ENCODE results near the gene BICDL2. TPM values are rescaled to one million over a fixed set of nuclear protein-coding genes. Genes with fewer than 3 reads are reported as not detected.

Gene BICDL2
- total RNA-seq, 1 donor from 2014 or later = 24.5 TPM

DNA sequence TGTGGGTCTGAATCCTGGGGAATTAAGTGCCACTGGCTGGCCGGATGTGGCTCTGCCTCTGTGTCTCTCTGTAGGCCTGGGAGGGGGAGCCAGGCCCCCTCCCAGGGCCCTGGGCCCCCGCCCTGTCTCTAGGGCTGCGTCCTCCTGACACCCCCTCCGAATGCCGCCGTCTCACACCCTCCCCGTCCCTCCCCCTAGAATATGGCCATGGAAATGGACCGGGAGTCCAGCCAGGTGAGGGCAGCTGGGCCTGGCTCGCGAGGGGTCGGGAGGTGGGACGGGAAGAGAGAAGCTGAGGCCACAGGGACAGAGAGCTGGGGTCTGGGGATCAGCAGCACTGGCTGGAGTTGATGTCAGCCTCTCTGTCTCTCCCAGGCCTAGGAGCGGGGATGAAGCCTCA lies 40.4 kb downstream of the BICDL2 start:
- DNase-seq (ENCODE audit: low read depth) (no peak), FAIRE-seq (no peak)
- Histone ChIP-seq H3K27me3 (ENCODE audit: control insufficient read depth, insufficient read depth, low read length) (no peaks in the 10 kb centered on the region), H3K4me3 (ENCODE audit: low read depth, low read length) (no peak overlapping the region), H3K36me3 (ENCODE audit: control insufficient read depth, insufficient read depth, low read length) (no peaks in the 10 kb centered on the region)
- TF ChIP-seq, protein P1, sequence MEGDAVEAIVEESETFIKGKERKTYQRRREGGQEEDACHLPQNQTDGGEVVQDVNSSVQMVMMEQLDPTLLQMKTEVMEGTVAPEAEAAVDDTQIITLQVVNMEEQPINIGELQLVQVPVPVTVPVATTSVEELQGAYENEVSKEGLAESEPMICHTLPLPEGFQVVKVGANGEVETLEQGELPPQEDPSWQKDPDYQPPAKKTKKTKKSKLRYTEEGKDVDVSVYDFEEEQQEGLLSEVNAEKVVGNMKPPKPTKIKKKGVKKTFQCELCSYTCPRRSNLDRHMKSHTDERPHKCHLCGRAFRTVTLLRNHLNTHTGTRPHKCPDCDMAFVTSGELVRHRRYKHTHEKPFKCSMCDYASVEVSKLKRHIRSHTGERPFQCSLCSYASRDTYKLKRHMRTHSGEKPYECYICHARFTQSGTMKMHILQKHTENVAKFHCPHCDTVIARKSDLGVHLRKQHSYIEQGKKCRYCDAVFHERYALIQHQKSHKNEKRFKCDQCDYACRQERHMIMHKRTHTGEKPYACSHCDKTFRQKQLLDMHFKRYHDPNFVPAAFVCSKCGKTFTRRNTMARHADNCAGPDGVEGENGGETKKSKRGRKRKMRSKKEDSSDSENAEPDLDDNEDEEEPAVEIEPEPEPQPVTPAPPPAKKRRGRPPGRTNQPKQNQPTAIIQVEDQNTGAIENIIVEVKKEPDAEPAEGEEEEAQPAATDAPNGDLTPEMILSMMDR (IDR thresholded peaks at IDR 0.05; ENCODE audit: insufficient read depth, low read length, severe bottlenecking) = no peak

DNA sequence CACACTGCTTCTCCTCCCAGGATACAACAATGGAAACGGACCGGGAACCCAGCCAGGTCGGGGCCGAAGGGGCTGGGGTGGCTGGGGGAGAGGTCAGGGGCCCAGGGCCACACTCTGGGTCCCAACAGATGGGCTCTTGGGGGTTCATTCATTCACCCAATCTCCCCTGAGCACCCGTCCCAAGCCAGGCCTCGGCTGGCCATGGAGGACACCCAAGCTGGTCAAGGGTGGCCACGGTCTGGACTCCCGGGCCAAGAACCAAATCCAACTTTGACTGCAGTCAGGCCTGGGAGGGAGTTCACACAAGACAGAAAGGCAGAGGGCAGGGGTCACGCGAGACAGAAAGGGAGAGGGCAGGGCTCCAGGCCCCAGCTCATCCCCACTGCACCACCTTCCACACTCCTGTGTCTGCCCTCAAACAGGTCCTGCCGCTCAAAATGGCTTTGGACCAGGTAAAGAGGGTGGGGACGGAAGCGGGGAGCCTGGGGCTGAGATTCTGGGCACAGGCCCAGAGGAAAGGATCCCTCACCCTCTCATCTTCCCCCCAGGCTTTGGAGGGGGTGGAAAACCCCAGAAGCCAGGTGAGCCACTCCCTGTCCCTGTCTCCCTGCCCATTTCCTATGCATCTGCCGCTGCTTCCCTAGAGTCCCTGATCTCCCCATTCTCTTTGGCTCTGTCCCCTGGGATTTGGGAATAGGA lies 44.2 kb downstream of the BICDL2 start:
- Histone ChIP-seq H3K36me3 (ENCODE audit: control insufficient read depth, insufficient read depth, low read length) (no peaks in the 10 kb centered on the region), H3K27me3 (ENCODE audit: control insufficient read depth, insufficient read depth, low read length) (peaks cover 4% of the 10 kb centered on the region), H3K4me3 (ENCODE audit: low read depth, low read length) (no peak overlapping the region)
- DNase-seq (ENCODE audit: low read depth) = peak; percentile 67
- FAIRE-seq = no peak
- TF ChIP-seq, protein P1 (IDR thresholded peaks at IDR 0.05; ENCODE audit: insufficient read depth, low read length, severe bottlenecking) = no peak

DNA sequence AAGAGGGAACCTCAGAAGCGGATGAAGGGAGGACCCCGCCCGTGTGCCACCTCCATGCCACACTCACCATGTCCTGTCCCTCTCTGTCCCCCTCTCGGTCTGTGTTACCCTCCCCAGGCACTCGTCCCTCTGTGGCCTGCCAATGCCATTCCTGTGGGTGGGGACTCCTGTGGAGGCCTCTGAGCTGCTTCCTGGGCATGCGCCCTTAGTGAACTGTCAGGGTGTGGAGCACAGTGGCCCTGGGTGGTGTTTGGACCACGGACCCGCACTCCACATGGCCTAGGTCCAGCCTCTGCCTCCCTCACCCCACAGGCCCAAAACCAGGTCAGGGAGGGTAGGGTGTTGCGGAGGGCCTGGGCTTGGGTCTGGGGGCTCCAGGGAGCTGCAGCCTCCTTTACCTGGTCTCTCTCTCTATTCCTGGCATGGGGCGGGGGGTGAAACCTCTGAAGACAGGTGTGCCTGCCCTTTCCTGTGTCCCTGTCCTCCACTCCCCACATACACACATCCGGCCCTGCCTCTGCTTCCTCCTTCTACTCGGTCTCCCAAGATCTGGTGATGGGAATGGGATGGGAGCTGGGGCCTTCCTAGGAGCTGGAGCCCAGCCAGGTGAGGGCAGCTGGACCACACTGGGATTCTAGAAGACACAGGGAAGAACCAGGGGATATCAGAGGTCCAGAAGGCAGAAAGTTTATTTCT lies 45.0 kb downstream of the BICDL2 start:
- FAIRE-seq (no peak), DNase-seq (ENCODE audit: low read depth) (no peak)
- no peaks in the 10 kb centered on the region for H3K36me3 ChIP-seq (ENCODE audit: control insufficient read depth, insufficient read depth, low read length)
- TF ChIP-seq, protein P1 (IDR thresholded peaks at IDR 0.05; ENCODE audit: insufficient read depth, low read length, severe bottlenecking) = no peak
- H3K27me3 ChIP-seq (ENCODE audit: control insufficient read depth, insufficient read depth, low read length) = peaks cover 7% of the 10 kb centered on the region
- no peak overlapping the region for H3K4me3 ChIP-seq (ENCODE audit: low read depth, low read length)

DNA sequence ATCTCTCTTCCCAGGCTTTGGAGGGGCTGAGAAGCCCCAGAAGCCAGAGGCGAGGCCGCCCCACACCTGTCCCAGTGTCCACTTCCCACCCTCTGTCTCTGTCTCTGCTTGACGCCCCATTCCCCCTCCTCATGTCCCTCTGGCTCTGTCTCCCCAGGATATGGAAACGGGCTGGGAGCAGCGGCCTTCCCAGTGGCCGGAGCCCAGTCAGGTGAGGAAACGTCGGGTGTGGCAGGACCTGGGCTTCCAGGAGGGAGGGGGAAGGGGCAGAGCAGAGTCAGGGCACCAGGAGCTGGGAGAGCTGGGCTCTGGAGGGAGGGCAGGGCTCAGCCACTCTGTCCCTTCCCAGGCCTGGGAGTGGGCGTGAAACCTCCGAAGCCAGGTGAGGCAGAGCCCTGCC lies 45.9 kb downstream of the BICDL2 start:
- no peak for FAIRE-seq
- TF ChIP-seq, protein P1 (IDR thresholded peaks at IDR 0.05; ENCODE audit: insufficient read depth, low read length, severe bottlenecking) = no peak
- Histone ChIP-seq H3K27me3 (ENCODE audit: control insufficient read depth, insufficient read depth, low read length) (peaks cover 7% of the 10 kb centered on the region), H3K4me3 (ENCODE audit: low read depth, low read length) (no peak overlapping the region), H3K36me3 (ENCODE audit: control insufficient read depth, insufficient read depth, low read length) (no peaks in the 10 kb centered on the region)
- DNase-seq (ENCODE audit: low read depth) = no peak

DNA sequence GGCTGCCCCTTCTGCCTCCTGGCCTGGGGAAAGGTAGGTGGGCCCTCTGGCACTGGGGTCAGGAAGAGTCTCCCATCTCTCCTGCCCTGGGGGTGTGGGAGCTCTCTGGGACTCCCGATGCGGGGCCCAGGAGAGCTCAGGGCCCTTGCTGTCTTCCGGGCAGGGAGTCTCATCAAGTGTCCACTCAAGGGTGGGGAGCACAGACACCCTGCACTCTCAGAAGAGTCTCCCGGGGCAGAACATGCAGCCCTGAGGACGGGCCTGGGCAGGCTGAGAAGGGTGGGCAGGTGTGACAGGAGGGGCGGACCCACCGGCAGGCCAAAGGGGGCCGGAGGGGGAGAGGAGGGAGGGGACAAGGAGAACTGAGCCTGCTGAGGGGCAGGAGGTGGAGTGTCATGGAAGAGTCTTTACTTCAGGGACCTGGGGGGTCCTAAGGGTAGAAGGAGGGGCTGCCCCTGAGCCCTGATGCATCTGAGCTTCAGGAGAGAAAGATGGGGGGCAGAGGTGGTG lies 48.1 kb downstream of the BICDL2 start:
- TF ChIP-seq, protein P1 (IDR thresholded peaks at IDR 0.05; ENCODE audit: insufficient read depth, low read length, severe bottlenecking) = no peak
- H3K36me3 ChIP-seq (ENCODE audit: control insufficient read depth, insufficient read depth, low read length) = no peaks in the 10 kb centered on the region
- FAIRE-seq (no peak), DNase-seq (ENCODE audit: low read depth) (no peak)
- no peak overlapping the region for H3K4me3 ChIP-seq (ENCODE audit: low read depth, low read length)
- H3K27me3 ChIP-seq (ENCODE audit: control insufficient read depth, insufficient read depth, low read length) = peaks cover 7% of the 10 kb centered on the region

Data from bronchial epithelial cell (primary cell).